HG02840 (cell line): Measurements from ENCODE around the gene ATP5MC3.

ENCODE experiments used
- ATAC-seq: cut with Tn5 transposase; IDR thresholded peaks from one replicate; pipeline ENCODE4 v1.9.1; 2021; ENCODE audit warnings: mild to moderate bottlenecking, moderate library complexity, moderate number of reproducible peaks; ENCODE audit not compliant: unreplicated experiment, low FRiP score

Gene ATP5MC3

DNA sequence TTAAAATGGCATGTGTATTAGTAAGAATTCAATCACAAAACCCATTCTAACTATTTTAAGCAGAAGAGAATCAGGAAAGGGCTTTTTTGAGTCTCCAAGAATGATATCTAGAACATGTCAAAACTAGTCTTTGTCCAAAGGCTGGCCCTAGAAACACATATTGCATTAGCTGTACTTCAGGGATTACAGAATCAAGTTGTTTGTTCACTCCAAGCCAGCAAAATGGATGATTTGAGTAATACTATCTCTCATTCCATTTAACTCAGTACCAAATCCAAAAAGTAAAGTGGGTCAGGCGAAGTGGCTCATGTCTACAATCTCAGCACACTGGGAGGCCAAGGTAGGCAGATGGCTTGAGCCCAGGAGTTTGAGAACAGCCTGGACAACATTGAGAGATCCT, 54.8 kb downstream of the ATP5MC3 start:
- ATAC-seq, result no peak
